RCC 7860 (cell line): ENCODE data around the gene PWWP2B.
"Not testable (repeated sequence)": the region's sequence is repeated elsewhere in the genome, so short reads cannot be mapped to it uniquely, and the experiment has no call there.

ENCODE experiments used
- DNase-seq: peaks from one replicate; pipeline ENCODE4 v3.0.0-alpha.2; 2015; ENCODE audit warnings: low spot score
- FAIRE-seq: peaks from 2 replicates; lab custom pipeline; 2012; peaks lifted over from hg19 to GRCh38; lab: Jason Lieb, UNC

PWWP2B gene

DNA sequence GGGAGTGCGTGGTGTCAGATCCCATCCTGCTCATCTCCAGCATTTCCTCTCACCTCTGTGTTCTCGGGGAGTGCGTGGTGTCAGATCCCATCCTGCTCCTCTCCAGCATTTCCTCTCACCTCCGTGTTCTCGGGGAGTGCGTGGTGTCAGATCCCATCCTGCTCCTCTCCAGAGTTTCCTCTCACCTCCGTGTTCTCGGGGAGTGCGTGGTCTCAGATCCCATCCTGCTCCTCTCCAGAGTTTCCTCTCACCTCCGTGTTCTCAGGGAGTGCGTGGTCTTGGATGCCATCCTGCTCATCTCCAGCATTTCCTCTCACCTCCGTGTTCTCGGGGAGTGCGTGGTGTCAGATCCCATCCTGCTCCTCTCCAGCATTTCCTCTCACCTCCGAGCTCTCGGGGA, 18.0 kb upstream of the PWWP2B start:
- FAIRE-seq, DNase-seq: not testable (repeated sequence)

DNA sequence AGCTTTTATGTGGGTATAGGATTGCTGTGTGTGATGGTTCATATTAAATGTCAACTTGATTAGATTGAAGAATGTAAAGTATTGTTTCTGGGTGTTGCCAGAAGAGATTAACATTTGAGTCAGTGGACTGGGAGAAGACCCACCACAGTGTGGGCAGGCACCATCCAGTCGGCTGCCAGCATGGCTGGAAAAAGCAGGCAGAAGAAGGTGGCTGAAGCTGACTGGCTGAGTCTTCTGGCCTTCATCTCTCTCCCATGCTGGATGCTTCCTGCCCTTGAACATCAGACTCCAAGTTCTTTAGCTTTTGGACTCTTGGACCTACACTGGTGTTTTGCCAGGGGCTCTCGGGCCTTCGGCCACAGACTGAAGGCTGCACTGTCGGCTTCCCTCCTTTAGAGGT, 16.0 kb upstream of the PWWP2B start:
- FAIRE-seq, DNase-seq: not testable (repeated sequence)

DNA sequence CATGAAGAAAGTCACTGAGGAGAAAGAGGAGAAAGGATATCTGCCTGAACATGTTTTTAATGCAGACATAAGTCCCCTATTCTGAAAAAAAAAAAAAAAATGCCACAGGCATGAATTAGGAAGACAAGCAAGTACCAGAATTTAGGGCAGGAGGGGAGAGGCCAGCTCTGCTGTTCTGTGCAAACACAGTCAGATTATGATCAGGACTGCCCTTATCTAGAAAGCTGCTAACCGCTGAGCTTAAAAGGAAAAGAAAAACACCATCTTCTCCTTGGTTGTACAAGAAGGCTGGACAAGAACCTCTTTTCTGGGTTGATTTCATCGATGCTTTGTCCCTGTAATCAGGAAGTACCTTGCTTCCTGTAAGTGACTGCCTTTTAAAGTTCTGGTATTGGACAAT, 15.3 kb upstream of the PWWP2B start:
- no peak for FAIRE-seq
- DNase-seq: no peak

DNA sequence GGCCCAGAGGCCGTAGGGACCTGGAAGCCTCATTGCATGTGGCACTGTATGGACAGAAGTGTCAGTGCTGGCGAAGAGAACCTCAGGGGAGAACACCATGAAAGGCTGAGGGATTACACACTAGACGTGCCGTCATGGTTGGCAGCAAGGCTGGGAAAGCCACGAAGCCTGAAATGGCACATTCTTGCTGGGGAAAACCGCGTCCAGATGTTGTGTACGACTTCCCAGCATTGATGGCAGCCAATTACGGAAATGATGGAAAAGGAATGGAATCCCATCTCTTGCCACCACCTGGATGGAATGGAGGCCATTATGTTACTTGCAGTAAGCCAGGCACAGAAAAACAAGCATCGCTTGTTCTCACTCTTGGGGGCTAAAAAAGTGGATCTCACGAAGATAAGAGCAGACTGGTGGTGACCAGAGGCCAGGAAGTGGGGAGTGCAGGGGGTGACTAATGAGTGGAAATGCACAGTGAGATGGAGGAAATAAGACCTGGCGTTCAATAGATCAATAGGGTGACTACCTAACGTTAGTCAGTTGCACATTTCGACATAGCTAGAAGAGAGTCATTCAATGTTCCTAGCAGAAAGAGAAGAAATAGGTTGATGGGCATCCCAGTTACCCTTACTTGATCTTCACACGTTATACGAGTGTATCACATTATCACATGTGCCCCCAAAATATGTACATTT, 14.6 kb upstream of the PWWP2B start:
- FAIRE-seq: no peak
- no peak for DNase-seq

DNA sequence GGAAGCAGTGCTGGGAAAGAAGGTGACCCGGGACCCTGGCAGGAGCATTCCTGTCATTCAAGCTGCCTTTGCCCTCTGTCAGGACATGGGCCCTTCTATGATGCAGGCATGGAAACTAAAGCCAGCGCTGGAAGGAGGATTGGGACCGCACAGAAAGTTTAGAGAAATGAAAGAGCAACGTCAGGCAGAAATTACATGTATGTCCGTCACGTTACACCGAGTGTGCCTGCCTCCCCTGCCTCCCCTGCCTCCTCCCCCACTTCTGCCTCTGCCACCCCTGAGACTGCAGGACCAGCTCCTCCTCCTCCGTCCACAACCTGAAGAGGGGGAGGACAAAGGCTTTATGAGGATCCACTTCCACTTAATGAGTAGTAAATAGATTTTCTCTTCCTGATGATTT, 13.9 kb upstream of the PWWP2B start:
- FAIRE-seq: no peak

DNA sequence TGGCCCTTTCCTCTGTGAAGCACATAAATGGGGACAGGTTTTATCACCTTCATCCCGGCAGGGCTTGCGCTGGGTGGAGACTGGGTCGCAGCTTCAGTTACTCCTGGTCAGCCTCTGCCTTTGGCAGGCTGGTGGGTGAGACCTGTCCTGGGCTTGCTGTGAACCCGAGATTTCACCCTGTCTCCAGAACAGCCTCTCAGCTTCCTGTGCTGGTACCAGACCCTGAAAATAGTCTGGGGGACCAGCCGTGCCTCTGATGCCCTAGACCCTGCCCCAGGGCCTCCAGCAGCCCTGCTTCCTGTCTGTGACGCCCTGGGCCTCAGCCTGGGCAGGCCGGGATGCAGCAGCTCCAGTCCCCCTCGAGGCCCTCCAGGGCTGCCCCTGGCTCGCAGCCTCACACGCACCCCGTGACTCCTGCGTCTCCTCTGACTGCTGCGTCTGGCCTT, 13.2 kb upstream of the PWWP2B start:
- DNase-seq: no peak
- FAIRE-seq: no peak

More for the DNA sequence above, 13.9 kb upstream of the PWWP2B start:
- no peak for DNase-seq

DNA sequence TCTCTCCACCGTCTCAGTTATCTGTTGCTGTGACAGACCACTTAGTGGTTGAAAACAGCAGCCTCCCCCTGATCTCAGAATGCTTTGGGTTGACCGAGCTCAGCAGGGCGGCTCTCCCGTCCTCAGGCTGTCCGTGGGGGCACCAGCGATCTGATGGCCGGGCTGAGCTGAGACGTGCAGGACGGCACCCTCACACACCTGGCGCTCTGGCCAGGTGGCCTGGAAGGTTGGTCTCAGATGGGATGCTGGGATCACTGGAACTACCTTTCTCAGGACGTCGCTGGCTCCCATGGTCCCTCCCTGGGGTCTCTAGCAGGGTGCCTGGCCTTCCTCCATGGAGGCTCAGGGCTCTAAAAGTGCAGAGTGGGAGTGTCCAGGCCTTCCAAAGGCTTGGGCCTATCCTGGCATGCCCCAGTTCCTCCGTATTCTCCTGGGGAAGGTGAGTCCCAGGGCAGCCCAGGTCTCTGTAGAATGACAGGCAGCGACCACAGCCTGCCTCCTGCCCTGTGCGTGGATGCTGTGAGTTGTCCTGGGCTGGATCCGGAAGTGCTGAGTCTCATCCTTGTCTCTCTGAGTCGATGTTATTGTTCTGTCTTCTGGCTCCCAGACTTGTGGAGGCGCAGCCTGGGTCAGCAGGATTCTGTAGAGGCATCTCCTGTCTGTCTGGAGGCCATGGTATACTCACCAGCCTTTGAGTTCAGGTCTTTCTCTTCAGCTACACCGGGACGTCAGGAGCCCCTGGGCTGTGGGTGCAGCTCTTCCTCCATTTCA, 12.2 kb upstream of the PWWP2B start:
- DNase-seq (no peak), FAIRE-seq (no peak)

GRCh38 chr10:132385389-132385667, 11.7 kb upstream of the PWWP2B start:
- no peak for FAIRE-seq
- no peak for DNase-seq

DNA sequence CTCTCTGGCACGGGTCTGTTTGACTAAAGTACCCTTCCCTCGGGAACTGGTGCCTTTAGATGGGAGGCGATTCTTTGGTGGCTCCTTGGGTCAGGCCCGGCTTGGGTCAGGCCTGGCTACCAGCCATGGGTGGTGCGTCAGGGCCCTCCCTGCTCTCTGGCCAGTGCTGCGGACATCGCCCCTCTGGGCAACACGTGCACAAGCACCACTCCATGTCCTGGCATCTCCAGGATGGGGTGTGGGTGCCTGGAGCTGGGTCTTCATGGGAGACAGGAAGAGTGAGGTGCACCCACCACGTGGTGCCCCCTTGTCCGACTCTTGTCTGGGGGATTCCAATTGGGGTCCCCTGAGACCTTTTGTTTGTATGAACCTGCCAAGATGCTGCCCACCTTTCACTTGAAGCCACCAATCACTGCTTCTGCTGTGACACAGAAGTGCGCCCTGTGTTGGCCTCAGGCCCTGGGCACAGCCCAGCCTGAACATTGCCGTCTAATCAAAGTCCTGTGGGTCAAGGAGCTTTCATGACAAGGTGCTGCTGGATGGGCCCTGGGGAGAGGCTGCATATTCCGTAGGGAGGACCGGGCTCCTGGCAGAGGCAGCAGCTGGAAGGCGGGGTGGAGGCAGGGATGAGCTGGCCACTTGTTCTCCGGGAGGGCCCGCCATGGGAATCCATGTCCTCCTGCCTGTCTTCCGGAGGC, 11.1 kb upstream of the PWWP2B start:
- no peak for DNase-seq
- no peak for FAIRE-seq

- FAIRE-seq (no peak), DNase-seq (no peak)
Measured at GRCh38 chr10:132386419-132386831, 10.6 kb upstream of the PWWP2B start.

- not testable (repeated sequence) for FAIRE-seq, DNase-seq
Measured at GRCh38 chr10:132386896-132387295, 10.1 kb upstream of the PWWP2B start.

DNA sequence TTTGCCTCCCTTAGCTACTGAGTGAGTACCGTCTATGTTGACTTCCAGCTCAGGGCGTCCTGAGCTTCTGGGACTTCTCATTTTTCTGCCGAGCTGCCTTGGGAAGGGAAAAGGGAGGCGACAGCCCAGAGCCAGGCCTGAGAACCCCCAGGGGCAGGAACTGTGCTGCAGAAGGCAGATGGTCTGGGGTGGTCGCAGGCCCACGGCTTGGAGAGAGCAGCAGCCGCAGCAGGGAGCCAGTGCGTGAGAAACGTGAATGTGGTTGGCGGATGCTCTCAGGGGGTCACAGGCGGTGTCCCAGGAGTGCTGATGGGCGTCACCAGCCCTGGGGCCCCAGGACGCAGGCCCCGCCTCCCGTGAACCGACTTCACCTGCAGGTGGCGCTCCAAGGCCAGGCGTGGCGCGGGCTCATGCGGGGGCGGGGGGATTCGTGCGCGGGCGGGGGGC, 9.2 kb upstream of the PWWP2B start:
- FAIRE-seq (no peak), DNase-seq (no peak)

DNA sequence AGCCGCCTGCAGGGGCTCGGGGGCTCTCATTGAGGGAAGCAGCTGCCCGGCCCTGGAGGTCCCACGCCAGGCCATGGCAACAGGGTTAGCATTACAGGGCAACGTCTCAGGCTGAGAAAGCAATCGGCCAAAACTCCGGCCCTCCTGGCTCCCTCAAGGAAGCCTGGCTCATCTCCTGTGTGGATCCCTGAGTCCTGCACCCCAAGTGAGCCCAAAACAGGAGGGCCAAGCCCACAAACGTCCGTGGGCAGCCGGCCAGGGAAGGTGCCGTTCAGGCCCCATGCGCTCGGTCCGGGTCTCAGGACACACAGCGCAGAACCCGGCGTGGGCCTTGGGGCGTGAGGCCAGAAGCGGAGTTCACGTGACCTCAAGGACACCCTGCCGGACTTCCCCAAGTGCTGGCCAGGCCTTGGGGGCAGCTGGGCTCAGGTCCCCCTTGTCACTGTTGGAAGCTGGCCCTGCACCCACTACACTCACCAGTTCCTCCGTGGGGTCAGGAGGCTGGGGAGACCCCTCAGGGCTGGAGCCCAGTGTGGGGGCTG, 8.0 kb upstream of the PWWP2B start:
- DNase-seq (no peak), FAIRE-seq (no peak)

DNA sequence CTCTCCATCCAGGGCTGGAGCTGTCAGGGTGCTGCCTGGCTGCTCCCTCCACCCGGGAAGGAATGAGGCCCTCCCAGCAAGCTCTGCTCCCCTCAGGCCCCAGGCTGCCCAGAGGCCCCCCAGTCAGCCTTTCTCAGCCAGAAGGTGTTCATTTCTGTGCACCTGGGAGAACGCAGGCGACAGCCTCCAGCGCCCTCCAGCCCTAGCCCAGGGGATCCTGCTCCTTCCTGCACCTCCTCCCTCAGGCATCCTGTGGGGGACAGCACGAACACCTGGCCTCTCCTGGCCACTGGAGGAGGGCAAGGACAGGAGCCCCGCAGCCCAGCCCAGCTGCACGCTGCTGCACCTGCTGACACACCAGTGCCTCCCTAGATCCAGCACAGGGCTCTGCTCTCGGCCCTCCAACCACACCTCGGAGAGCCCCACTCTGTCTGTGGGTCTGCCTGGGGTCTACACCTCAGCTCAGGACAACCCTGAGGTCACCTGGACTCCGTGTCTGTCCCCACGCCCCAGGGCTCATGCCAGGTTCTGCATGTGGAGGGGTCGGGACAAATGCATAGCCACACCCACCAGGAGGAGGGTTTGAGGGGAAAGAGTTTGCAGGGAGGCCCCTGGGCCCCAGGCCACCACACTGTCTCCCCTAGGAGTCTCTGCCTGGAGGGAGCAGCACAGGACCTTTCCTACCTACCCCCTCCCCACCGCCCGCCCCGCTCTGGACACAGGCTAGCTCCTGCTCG, 7.4 kb upstream of the PWWP2B start:
- no peak for FAIRE-seq
- no peak for DNase-seq

DNA sequence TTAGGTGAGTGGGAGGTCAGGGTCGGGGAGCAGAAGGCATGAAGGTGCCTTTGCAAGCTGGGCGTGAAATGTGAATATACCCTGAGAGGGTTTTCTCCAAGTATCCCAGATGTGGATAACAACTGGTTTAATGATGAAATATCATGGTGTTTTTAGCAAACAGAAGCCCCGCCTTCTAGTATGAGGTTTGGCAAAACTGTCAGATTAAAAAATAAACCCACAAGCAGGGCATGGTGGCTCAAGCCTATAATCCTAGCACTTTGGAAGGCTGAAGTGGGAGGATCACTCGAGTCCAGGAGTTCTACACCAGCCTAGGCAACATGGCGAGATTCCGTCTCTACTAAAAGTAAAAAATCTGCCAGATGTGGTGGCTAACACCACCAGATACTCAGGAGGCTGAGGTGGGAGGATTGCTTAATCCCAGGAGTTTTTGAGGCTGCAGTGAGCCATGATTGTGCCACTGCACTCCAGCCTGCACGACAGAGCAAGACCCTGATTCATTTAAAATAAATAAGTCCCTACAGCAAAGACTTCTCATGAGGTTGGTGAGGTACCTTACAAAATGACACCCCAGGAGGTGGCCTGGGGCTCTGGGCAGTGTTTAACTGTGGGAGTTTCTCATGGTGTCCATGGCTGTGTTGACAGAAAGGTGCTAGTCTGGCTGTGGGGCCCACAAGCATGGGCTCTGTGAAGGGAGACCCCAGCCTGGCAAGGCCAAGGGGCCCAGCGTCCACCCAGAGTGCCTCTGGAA, 6.7 kb upstream of the PWWP2B start:
- DNase-seq (no peak), FAIRE-seq (no peak)

DNA sequence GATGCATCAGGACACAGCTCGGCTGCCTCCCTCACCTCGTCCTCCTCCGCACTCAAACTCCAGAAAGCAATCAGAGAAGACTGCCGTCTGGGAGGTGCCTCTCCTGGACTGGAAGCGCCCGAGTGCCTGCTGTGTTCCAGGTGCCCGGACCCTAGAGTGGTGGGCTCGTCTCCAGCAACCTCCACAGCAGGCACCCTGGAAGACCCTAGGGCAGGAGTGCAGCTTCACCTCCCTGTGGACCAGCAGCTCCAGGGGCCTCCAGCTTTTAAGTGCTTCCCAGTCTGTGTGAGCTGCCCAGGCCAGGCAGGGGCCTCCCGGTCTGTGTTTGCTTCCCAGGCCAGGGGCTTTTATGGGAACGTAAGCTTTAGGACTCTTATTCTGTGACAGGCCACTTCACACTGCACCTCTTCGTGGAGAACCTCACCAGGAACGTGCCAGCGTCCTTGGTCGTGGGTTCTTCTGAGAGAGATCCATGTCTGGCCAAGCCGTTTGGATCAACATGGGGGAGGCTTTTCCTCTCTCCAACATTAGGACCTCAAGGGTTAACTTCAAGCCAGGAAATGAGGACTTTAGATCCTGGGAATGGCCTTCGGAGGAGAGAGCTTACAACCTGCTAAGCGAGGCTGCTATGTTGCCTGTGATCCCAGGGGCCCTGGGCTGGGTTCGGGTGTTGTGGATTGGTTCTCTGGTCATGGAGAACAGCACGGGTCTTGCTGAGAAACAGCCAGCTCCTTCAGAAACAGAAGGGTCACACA, 5.9 kb upstream of the PWWP2B start:
- DNase-seq (no peak), FAIRE-seq (no peak)

DNA sequence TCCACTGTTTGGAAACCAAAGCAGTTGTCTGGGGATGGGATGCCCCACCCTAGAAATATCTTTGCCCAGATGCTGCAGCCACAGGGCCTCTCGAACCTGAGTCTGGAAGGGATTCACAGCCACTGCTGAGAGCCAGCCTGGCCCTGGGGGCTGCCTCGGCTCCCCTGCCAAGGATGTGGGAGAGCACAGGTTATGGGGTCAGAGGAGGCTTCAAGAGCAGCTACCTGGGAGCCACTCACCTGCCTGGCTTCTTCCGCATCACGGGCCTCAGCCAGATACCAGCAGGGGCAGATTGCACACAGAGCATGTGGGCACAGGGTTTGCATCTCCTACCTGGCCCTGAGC, 5.4 kb upstream of the PWWP2B start:
- FAIRE-seq: no peak
- no peak for DNase-seq

DNA sequence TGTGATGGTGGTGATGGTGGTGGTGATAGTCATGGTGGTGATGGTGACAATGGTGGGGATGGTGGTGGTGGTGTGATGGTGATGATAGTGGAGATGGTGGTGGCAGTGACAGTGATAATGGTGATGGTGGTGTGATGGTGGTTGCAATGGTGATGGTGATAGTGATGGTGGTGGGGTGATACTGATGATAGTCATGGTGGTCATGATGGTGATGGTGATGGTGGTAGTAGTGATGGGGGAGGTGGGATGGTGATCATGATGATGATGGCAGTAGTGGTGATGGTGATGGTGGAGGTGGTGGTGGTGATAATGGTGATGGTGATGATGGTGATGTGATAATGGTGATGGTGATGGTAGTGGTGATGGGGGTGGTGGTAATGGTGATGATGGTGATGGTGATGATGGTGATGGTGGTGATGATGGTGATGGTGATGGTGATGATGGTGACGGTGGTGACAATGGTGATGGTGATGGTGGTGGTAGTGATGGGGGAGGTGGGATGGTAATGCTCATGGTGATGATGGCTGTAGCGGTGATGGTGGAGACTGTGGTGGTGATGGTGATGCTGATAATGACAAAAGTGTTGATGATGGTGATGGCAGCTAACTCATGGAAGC, 4.7 kb upstream of the PWWP2B start:
- no peak for DNase-seq
- no peak for FAIRE-seq
